SJCRH30 (cell line): ENCODE measurements around the gene TCF23. TPM values are rescaled to one million over a fixed set of nuclear protein-coding genes. Genes with fewer than 3 reads are reported as not detected.

Experiments used
- DNase-seq, 2 experiments: peaks; one replicate each; pipeline ENCODE4 v3.0.0-alpha.2; 2015 to 2020
- H3K27ac ChIP-seq: fragments of 250-450 bp; sonication (Bioruptor Pico); 2 replicates; pipeline ENCODE4 v1.5.1; 2020; ENCODE audit warnings: mild to moderate bottlenecking, moderate library complexity
- H3K27me3 ChIP-seq: fragments of 250-450 bp; sonication (Bioruptor Pico); 2 replicates; pipeline ENCODE4 v1.5.1; 2020; ENCODE audit warnings: mild to moderate bottlenecking, moderate library complexity
- H3K36me3 ChIP-seq: fragments of 250-450 bp; sonication (Bioruptor Pico); 2 replicates; pipeline ENCODE4 v1.5.1; 2020; ENCODE audit warnings: mild to moderate bottlenecking, moderate library complexity
- H3K4me1 ChIP-seq: fragments of 250-450 bp; sonication (Bioruptor Pico); 2 replicates; pipeline ENCODE4 v1.5.1; 2020; ENCODE audit warnings: mild to moderate bottlenecking, moderate library complexity
- H3K4me3 ChIP-seq: fragments of 250-450 bp; sonication (Bioruptor Pico); 2 replicates; pipeline ENCODE4 v1.5.1; 2020; ENCODE audit warnings: mild to moderate bottlenecking, moderate library complexity
- H3K9me3 ChIP-seq: fragments of 250-450 bp; sonication (Bioruptor Pico); replicated peaks from 2 replicates; pipeline ENCODE4 v1.5.1; 2020; ENCODE audit warnings: mild to moderate bottlenecking, moderate library complexity
- total RNA-seq: library from RNA; depleted of rRNA; stranded (reverse); fragments of >200 nt; shearing (Covaris generic); gene quantifications from 2 replicates; pipeline ENCODE4 v1.2.3, GENCODE V29; 2014; rRNA removed

Gene TCF23
- total RNA-seq, 1 experiment from 2014 or later, result not detected

DNA sequence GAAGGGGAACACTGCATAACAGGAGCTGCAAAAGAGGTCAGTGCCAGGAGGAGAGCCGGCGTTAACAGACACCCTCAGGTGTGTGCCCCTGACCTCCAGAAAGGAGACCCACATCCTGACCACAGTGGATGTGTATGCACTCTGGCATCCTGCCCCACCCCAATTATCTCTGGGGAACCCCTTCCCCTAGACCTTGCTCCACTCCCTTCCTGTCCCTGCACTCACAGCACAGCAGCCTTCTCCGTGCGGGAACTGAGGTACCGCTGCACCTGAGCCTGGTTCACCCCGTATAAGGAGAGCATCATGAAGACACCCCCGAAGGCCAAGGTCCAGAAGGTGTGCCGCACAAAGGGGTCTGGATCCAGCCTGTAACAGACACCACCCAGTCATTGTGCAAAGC, 55.8 kb downstream of the TCF23 start:
- no peak for DNase-seq
- H3K4me3 ChIP-seq, result no peak overlapping the region
- no peaks in the 10 kb centered on the region for H3K27me3 ChIP-seq
- H3K9me3 ChIP-seq, result no peaks in the 10 kb centered on the region
- no peaks in the 10 kb centered on the region for H3K4me1 ChIP-seq
- H3K36me3 ChIP-seq, result peaks cover 63% of the 10 kb centered on the region
- no peak overlapping the region for H3K27ac ChIP-seq

DNA sequence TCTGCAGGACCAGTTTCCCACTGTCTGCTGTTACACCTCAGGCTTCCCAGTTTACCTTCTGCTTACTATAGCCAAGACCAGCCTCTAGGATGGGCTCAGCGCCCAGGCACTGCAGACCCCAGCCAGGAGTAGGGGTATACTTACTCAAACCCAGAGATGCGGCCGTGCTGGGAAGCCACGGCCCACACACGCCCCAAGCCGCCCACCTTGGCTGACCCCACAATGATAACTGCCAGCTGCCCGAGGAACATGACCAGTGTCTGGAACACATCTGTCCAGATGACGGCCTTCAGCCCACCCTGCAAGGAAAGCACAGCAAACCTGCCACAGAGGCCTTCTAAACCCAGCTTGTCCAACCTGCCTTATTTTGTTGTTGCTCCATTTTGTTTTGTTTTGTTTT, 56.4 kb downstream of the TCF23 start:
- H3K4me1 ChIP-seq, result no peaks in the 10 kb centered on the region
- peaks cover 63% of the 10 kb centered on the region for H3K36me3 ChIP-seq
- no peak overlapping the region for H3K27ac ChIP-seq
- DNase-seq, result no peak
- H3K4me3 ChIP-seq, result no peak overlapping the region
- H3K9me3 ChIP-seq, result no peaks in the 10 kb centered on the region
- no peaks in the 10 kb centered on the region for H3K27me3 ChIP-seq

DNA sequence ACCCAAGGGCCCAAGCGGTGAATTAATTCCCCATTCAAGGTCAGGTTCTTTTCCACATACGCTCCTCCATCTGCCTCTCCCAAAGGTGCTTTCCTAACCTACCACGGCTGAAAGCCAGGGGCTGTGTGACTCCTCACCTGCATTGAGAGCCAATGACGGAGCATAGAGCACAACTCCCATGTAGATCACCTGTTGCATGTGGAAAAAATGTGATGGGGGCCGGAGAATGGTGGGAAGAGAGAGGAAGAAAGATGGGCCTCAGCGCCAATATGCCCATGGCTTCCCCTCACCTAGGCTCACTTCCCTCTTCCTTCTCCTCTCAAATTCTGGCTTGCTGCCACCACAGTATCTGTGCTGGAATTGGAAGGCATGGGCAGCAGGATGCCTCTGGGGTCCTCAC, 57.5 kb downstream of the TCF23 start:
- H3K27ac ChIP-seq, result no peak overlapping the region
- no peaks in the 10 kb centered on the region for H3K4me1 ChIP-seq
- H3K27me3 ChIP-seq, result no peaks in the 10 kb centered on the region
- H3K9me3 ChIP-seq, result no peaks in the 10 kb centered on the region
- no peak overlapping the region for H3K4me3 ChIP-seq
- no peak for DNase-seq
- peaks cover 61% of the 10 kb centered on the region for H3K36me3 ChIP-seq

Other genes starting within 250 kb of the TCF23 start
- gene MAPRE3, start 178.4 kb upstream of the TCF23 start, total RNA-seq, result 0.51 and 0.57 TPM in 2 replicates
- gene TMEM214, start 116.0 kb upstream of the TCF23 start, total RNA-seq, result 38.0 and 45.2 TPM in 2 replicates
- gene AGBL5, start 97.3 kb upstream of the TCF23 start, total RNA-seq, result 71.4 and 72.4 TPM in 2 replicates
- gene OST4, start 77.3 kb upstream of the TCF23 start, total RNA-seq, result 349 and 357 TPM in 2 replicates
- gene EMILIN1, start 70.4 kb upstream of the TCF23 start, total RNA-seq, result 80.5 and 87.7 TPM in 2 replicates
- gene KHK, start 62.2 kb upstream of the TCF23 start, total RNA-seq, result 0.30 and 0.63 TPM in 2 replicates
- gene CGREF1, start 29.9 kb upstream of the TCF23 start, total RNA-seq, result 0.08 TPM in 1 of 2 replicates, not detected in the other
- gene ABHD1, start 25.2 kb upstream of the TCF23 start, total RNA-seq, result not detected in 2 replicates
- 62.3 and 64.8 TPM in 2 replicates for gene PREB, start 14.4 kb upstream of the TCF23 start, total RNA-seq
- gene PRR30, start 9.6 kb upstream of the TCF23 start, total RNA-seq, result not detected in 2 replicates
- 172 and 182 TPM in 2 replicates for gene ATRAID, start 63.0 kb downstream of the TCF23 start, total RNA-seq
- gene SLC5A6, start 63.3 kb downstream of the TCF23 start, total RNA-seq, result 74.3 and 95.9 TPM in 2 replicates
- 57.8 and 61.4 TPM in 2 replicates for gene CAD, start 68.4 kb downstream of the TCF23 start, total RNA-seq
- 4.4 and 4.9 TPM in 2 replicates for gene SLC30A3, start 114.0 kb downstream of the TCF23 start, total RNA-seq
- not detected in 2 replicates for gene DNAJC5G, start 126.4 kb downstream of the TCF23 start, total RNA-seq
- 0.23 and 0.34 TPM in 2 replicates for gene TRIM54, start 133.4 kb downstream of the TCF23 start, total RNA-seq
- gene UCN, start 159.4 kb downstream of the TCF23 start, total RNA-seq, result 0.32 and 1.6 TPM in 2 replicates
- 74.2 and 76.6 TPM in 2 replicates for gene MPV17, start 174.1 kb downstream of the TCF23 start, total RNA-seq
- gene GTF3C2, start 207.8 kb downstream of the TCF23 start, total RNA-seq, result 86.8 and 89.4 TPM in 2 replicates
- 50.9 and 59.5 TPM in 2 replicates for gene EIF2B4, start 221.3 kb downstream of the TCF23 start, total RNA-seq
- gene SNX17, start 221.6 kb downstream of the TCF23 start, total RNA-seq, result 117 and 120 TPM in 2 replicates
- gene ZNF513, start 231.7 kb downstream of the TCF23 start, total RNA-seq, result 13.8 and 14.2 TPM in 2 replicates